Small intestine (tissue), 7 donors: ENCODE results near the gene CHST11. TPM values are rescaled to one million over a fixed set of nuclear protein-coding genes. Genes with fewer than 3 reads are reported as not detected.
A peak's percentile ranks its signal among the peaks of the same experiment; 100 is the strongest.

ENCODE experiments used
- DNase-seq, 2 donors: peaks; one replicate each; pipeline versions ENCODE4 v3.0.0 to v3.0.0-alpha.2; 2013
- FAIRE-seq: peaks from 2 replicates; lab custom pipeline; 2012; peaks lifted over from hg19 to GRCh38; lab: Jason Lieb, UNC
- H3K27ac ChIP-seq, 3 donors: one replicate each; pipeline ENCODE4 v1.5.1; 2013; ENCODE audit warnings: low read length in 2 of 3, mild to moderate bottlenecking in 2 of 3, control low read depth in 1 of 3, inconsistent platforms in 1 of 3, low read depth in 1 of 3, moderate library complexity in 1 of 3
- H3K27me3 ChIP-seq, 3 donors: one replicate each; pipeline ENCODE4 v1.6.1; 2013; ENCODE audit warnings: low read length in 3 of 3, inconsistent platforms in 1 of 3; ENCODE audit not compliant: control insufficient read depth in 3 of 3, insufficient read depth in 3 of 3
- H3K36me3 ChIP-seq, 3 donors: one replicate each; pipeline ENCODE4 v1.6.1; 2013; ENCODE audit warnings: low read length in 3 of 3, inconsistent platforms in 1 of 3, low read depth in 1 of 3, mild to moderate bottlenecking in 1 of 3, moderate library complexity in 1 of 3; ENCODE audit not compliant: control insufficient read depth in 3 of 3, insufficient read depth in 2 of 3
- H3K4me1 ChIP-seq, 3 donors: one replicate each; pipeline ENCODE4 v1.6.1; 2013; ENCODE audit warnings: low read length in 2 of 3, inconsistent platforms in 1 of 3, low read depth in 1 of 3, mild to moderate bottlenecking in 1 of 3, moderate library complexity in 1 of 3; ENCODE audit not compliant: control insufficient read depth in 3 of 3, insufficient read depth in 2 of 3
- H3K4me3 ChIP-seq, 3 donors: one replicate each; pipeline ENCODE4 v1.5.1; 2013; ENCODE audit warnings: low read length in 3 of 3, control low read depth in 1 of 3, inconsistent platforms in 1 of 3, low read depth in 1 of 3, mild to moderate bottlenecking in 1 of 3, moderate library complexity in 1 of 3
- H3K9me3 ChIP-seq, 2 donors: one replicate each; pipeline ENCODE4 v1.6.1; 2013; ENCODE audit warnings: low read depth in 1 of 2, low read length in 1 of 2; ENCODE audit not compliant: control insufficient read depth in 2 of 2, insufficient read depth in 1 of 2
- WGBS, 3 donors: extraction: QIAGEN DNeasy Blood & Tissue Kit; methylation state at CpG; one replicate each; pipeline ENCODE4 v1.1.7; 2013; 5-methylcytosine and 5-hydroxymethylcytosine counted together
- polyA plus RNA-seq, 4 donors: library from polyadenylated mRNA; stranded (reverse) in 3 of 4; unstranded in 1 of 4; fragments of 200-250 nt in 3 of 4; fragments of 120-200 nt in 1 of 4; gene quantifications; one replicate each; pipeline versions ENCODE4 v1.2.1 to v1.2.3, GENCODE V29; 2013
- donor health status: healthy with polysubstance abuse.
- donor health status: control.
- donor health status: control.
- donor health status: Bipolar disorder and iron deficiency.
- donor health status: healthy.

Gene CHST11
- polyA plus RNA-seq, 4 donors: 0.89 to 3.0 (median 2.0) TPM

DNA sequence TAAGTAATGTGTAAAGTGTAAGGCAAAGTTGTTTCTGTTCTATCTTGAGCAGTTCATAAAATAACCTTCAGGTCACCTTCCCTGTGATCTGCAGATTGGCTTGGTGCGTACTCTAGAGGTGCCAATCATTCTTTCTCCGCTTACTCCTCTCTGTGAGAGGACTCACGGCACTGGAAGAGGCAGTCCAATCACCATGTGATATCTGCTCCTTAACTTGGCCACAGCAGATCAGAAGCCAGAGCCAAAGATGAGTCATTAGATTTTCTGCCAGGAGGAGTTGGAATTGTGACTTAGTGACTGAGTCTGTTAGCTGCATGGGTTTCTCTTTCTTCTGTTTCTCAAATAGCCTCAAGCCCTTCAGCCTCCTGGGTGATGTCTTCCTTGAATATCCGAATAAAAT is 335.8 kb downstream of the CHST11 start:
- Histone ChIP-seq H3K27me3 (peaks cover 0 to 3% (median 0%) of the 10 kb centered on the region in 3 donors), H3K4me3 (no peak overlapping the region), H3K4me1 (no peaks in the 10 kb centered on the region), H3K9me3 (no peaks in the 10 kb centered on the region), H3K36me3 (no peaks in the 10 kb centered on the region), H3K27ac (no peak overlapping the region)
- DNase-seq (peak in 1 of 2 donors; percentile 17), FAIRE-seq (no peak)
- 69 to 74% (median 69%) methylated on average over 4 of the region's 4 CpGs for WGBS, 3 donors

DNA sequence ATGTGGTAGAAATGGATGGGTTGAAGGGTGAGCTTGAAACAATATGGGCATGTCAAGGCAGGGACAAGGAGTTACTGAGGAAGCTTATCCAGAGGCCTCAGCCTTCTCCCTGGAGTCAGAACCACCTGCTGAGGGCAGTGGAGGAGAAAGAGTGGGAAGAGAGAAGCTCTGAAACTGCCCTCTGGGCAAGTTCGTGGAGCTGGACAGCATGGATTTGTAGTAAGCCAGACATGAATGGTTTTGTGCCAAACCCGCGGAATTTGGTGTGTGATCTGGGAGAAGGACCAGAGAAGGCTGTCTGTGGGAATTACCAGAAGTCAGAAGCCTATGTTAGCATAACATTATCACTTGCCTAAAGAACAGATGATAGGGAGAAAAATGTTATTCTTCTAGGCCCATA is 336.5 kb downstream of the CHST11 start:
- 77 to 82% (median 79%) methylated on average over 3 of the region's 3 CpGs for WGBS, 3 donors
- Histone ChIP-seq H3K4me3 (no peak overlapping the region), H3K4me1 (no peaks in the 10 kb centered on the region), H3K27me3 (peaks cover 0 to 3% (median 0%) of the 10 kb centered on the region in 3 donors), H3K27ac (no peak overlapping the region), H3K36me3 (no peaks in the 10 kb centered on the region), H3K9me3 (no peaks in the 10 kb centered on the region)
- FAIRE-seq (no peak), DNase-seq (no peak)

DNA sequence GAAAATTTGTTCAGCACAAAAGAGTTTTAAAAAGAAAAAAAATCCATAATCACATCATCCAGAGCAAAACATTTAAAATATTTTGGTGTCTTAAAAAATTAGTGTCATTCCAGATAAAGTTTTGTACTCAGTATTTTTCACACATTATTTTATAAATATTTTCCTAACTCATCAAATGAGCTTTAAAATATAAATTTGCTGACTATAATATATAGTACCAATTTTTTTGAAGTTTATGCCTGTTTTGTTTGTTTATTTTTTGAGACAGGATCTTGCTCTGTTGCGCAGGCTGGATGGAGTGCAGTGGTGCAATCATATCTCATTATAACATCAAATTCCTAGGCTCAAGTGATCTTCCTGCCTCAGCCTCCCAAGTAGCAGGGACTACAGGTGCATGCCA is 337.2 kb downstream of the CHST11 start:
- no peak overlapping the region for H3K27ac ChIP-seq
- H3K36me3 ChIP-seq: no peaks in the 10 kb centered on the region
- DNase-seq (no peak), FAIRE-seq (no peak)
- 80 to 100% (median 94%) methylated on average over 1 of the region's 1 CpG for WGBS, 3 donors
- H3K27me3 ChIP-seq: peaks cover 0 to 3% (median 0%) of the 10 kb centered on the region in 3 donors
- H3K9me3 ChIP-seq: no peaks in the 10 kb centered on the region
- no peaks in the 10 kb centered on the region for H3K4me1 ChIP-seq
- H3K4me3 ChIP-seq: no peak overlapping the region

- H3K4me1 ChIP-seq: no peaks in the 10 kb centered on the region
- no peak overlapping the region for H3K27ac ChIP-seq
- no peaks in the 10 kb centered on the region for H3K9me3 ChIP-seq
- FAIRE-seq (no peak), DNase-seq (no peak)
- H3K4me3 ChIP-seq: no peak overlapping the region
- peaks cover 0 to 3% (median 0%) of the 10 kb centered on the region in 3 donors for H3K27me3 ChIP-seq
- no peaks in the 10 kb centered on the region for H3K36me3 ChIP-seq
These were observed 339.7 kb downstream of the CHST11 start for GRCh38 chr12:104796475-104796862.

- Histone ChIP-seq H3K27me3 (no peaks in the 10 kb centered on the region), H3K36me3 (no peaks in the 10 kb centered on the region), H3K4me3 (no peak overlapping the region), H3K27ac (no peak overlapping the region), H3K9me3 (no peaks in the 10 kb centered on the region), H3K4me1 (no peaks in the 10 kb centered on the region)
- no peak for DNase-seq
- no peak for FAIRE-seq
- 93 to 97% (median 97%) methylated on average over 1 of the region's 1 CpG for WGBS, 3 donors
These were observed 342.7 kb downstream of the CHST11 start for GRCh38 chr12:104799458-104799857.

- Histone ChIP-seq H3K9me3 (no peaks in the 10 kb centered on the region), H3K27ac (no peak overlapping the region), H3K27me3 (no peaks in the 10 kb centered on the region), H3K36me3 (no peaks in the 10 kb centered on the region), H3K4me3 (no peak overlapping the region), H3K4me1 (no peaks in the 10 kb centered on the region)
- WGBS, 3 donors: 70 to 86% (median 73%) methylated on average over 4 of the region's 4 CpGs
- no peak for DNase-seq
- FAIRE-seq: no peak
These were observed 344.3 kb downstream of the CHST11 start for GRCh38 chr12:104801005-104801404.

GRCh38 chr12:104801427-104801826 is 344.7 kb downstream of the CHST11 start:
- DNase-seq (no peak), FAIRE-seq (no peak)
- Histone ChIP-seq H3K9me3 (no peaks in the 10 kb centered on the region), H3K4me3 (no peak overlapping the region), H3K27me3 (no peaks in the 10 kb centered on the region), H3K36me3 (no peaks in the 10 kb centered on the region), H3K27ac (no peak overlapping the region), H3K4me1 (no peaks in the 10 kb centered on the region)

DNA sequence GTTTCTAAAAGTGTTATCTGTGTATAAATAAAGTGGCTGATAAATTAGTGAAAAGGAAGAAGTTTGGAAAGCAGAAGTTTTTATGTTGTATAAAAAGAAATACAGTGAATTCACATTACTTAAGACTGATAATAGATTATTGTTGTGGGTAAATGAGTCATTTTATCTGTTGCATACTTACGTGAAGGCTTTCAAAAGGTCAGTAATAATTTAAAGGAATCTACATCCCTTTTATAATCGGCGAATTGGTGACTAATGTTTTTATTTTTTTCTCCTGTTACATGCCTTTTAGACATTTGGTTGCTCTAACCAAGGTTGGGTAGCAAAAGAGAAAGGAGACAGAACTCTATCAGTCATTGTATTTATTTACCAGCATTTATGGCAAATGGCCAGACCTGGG is 345.5 kb downstream of the CHST11 start:
- FAIRE-seq: peak; percentile 70

DNA sequence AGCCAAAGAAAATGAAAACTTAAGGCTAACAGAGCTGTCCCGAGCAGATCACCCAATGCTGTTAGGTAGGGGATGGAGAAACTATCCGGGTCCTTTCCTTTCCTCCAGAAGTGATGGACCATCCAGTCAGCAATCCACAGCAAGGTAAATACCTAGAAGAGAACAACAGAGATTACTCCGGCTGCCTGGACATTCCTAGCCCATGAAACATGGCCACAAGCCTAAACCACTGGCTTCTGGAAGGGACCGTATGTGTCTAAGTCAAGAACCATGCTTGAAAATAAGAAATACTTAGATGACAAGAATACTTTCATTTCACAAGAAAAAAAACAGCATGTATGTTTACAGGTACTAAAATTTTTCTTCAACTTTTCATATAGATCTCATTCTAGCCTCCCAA is 348.4 kb downstream of the CHST11 start:
- Histone ChIP-seq H3K4me3 (no peak overlapping the region), H3K27me3 (no peaks in the 10 kb centered on the region), H3K27ac (no peak overlapping the region), H3K9me3 (no peaks in the 10 kb centered on the region), H3K36me3 (peaks cover 0 to 2% (median 0%) of the 10 kb centered on the region in 3 donors), H3K4me1 (no peaks in the 10 kb centered on the region)
- DNase-seq (no peak), FAIRE-seq (no peak)
- 84 to 89% (median 87%) methylated on average over 4 of the region's 4 CpGs for WGBS, 3 donors

More for the DNA sequence above, 345.5 kb downstream of the CHST11 start:
- Histone ChIP-seq H3K36me3 (no peaks in the 10 kb centered on the region), H3K4me1 (no peaks in the 10 kb centered on the region), H3K4me3 (no peak overlapping the region), H3K9me3 (no peaks in the 10 kb centered on the region), H3K27me3 (no peaks in the 10 kb centered on the region), H3K27ac (no peak overlapping the region)
- DNase-seq: no peak
- 61 to 72% (median 71%) methylated on average over 3 of the region's 3 CpGs for WGBS, 3 donors
